Activated naive CD8-positive, alpha-beta T cell treated with anti-CD3 and anti-CD28 coated beads, Interleukin-2, amount 50 U/mL, for 24 hours (primary cell): ENCODE data around the gene ITGA6.

Experiments
- ATAC-seq: fragments of 150-1000 bp; cut with Tn5 transposase; one replicate; pipeline ENCODE4 v1.10.0; 2021
- DNase-seq: peaks from one replicate; pipeline ENCODE4 v3.0.0; 2021
- H3K27ac Mint-ChIP-seq: one replicate; pipeline ENCODE4 v1.8.0; 2021; ENCODE audit warnings: mild to moderate bottlenecking, mixed read lengths
- H3K27me3 Mint-ChIP-seq: one replicate; pipeline ENCODE4 v1.8.0; 2021; ENCODE audit warnings: mixed read lengths
- H3K36me3 Mint-ChIP-seq: one replicate; pipeline ENCODE4 v1.8.0; 2021; ENCODE audit warnings: low read depth, mixed read lengths
- H3K4me1 Mint-ChIP-seq: one replicate; pipeline ENCODE4 v1.8.0; 2021; ENCODE audit warnings: mixed read lengths
- H3K4me3 Mint-ChIP-seq: one replicate; pipeline ENCODE4 v1.8.0; 2021; ENCODE audit warnings: mild to moderate bottlenecking, moderate library complexity, mixed read lengths
- H3K9me3 Mint-ChIP-seq: one replicate; pipeline ENCODE4 v1.8.0; 2021; ENCODE audit warnings: mixed read lengths

The ITGA6 gene

GRCh38 chr2:172427256-172427989 is at the start of gene ITGA6:
TSS of gene ITGA6 (plus strand) at chr2:172427586.
- peak; percentile 72 for ATAC-seq
- no peak within 1 kb of the TSS for H3K27ac Mint-ChIP-seq
- H3K27me3 Mint-ChIP-seq, result no peaks in the 10 kb centered on the region
- peak; percentile 74 for DNase-seq
- H3K4me1 Mint-ChIP-seq, result peaks cover 58% of the 10 kb centered on the region
- H3K36me3 Mint-ChIP-seq, result no peaks in the 10 kb centered on the region
- H3K9me3 Mint-ChIP-seq, result no peaks in the 10 kb centered on the region
- H3K4me3 Mint-ChIP-seq, result peak within 1 kb of the TSS; percentile 79

- Mint-ChIP-seq H3K36me3 (peaks cover 3% of the 10 kb centered on the region), H3K4me3 (no peak overlapping the region), H3K27me3 (no peaks in the 10 kb centered on the region), H3K9me3 (peaks cover 9% of the 10 kb centered on the region), H3K27ac (no peak overlapping the region), H3K4me1 (no peaks in the 10 kb centered on the region)
- ATAC-seq (no peak), DNase-seq (no peak)
These were observed 46.7 kb upstream of the ITGA6 start for GRCh38 chr2:172380436-172381274.

- no peak for DNase-seq
- H3K27ac Mint-ChIP-seq, result no peak overlapping the region
- no peaks in the 10 kb centered on the region for H3K4me1 Mint-ChIP-seq
- peaks cover 3% of the 10 kb centered on the region for H3K36me3 Mint-ChIP-seq
- no peaks in the 10 kb centered on the region for H3K27me3 Mint-ChIP-seq
- H3K9me3 Mint-ChIP-seq, result peaks cover 9% of the 10 kb centered on the region
- ATAC-seq, result no peak
- no peak overlapping the region for H3K4me3 Mint-ChIP-seq
These were observed 45.9 kb upstream of the ITGA6 start for GRCh38 chr2:172381275-172382027.

GRCh38 chr2:172387361-172387760 is 40.0 kb upstream of the ITGA6 start:
- no peaks in the 10 kb centered on the region for H3K36me3 Mint-ChIP-seq
- H3K27me3 Mint-ChIP-seq, result no peaks in the 10 kb centered on the region
- DNase-seq, result no peak
- no peak overlapping the region for H3K27ac Mint-ChIP-seq
- no peak overlapping the region for H3K4me3 Mint-ChIP-seq
- no peak for ATAC-seq
- no peaks in the 10 kb centered on the region for H3K4me1 Mint-ChIP-seq
- no peaks in the 10 kb centered on the region for H3K9me3 Mint-ChIP-seq

- Mint-ChIP-seq H3K4me3 (no peak overlapping the region), H3K27ac (no peak overlapping the region), H3K4me1 (no peaks in the 10 kb centered on the region), H3K27me3 (no peaks in the 10 kb centered on the region), H3K36me3 (no peaks in the 10 kb centered on the region), H3K9me3 (no peaks in the 10 kb centered on the region)
- ATAC-seq (no peak), DNase-seq (no peak)
These were observed 37.6 kb upstream of the ITGA6 start for GRCh38 chr2:172389685-172390339.

GRCh38 chr2:172394002-172394401 is 33.4 kb upstream of the ITGA6 start:
- no peaks in the 10 kb centered on the region for H3K9me3 Mint-ChIP-seq
- H3K4me3 Mint-ChIP-seq, result no peak overlapping the region
- no peaks in the 10 kb centered on the region for H3K36me3 Mint-ChIP-seq
- ATAC-seq (no peak), DNase-seq (no peak)
- no peaks in the 10 kb centered on the region for H3K27me3 Mint-ChIP-seq
- H3K4me1 Mint-ChIP-seq, result peaks cover 2% of the 10 kb centered on the region
- H3K27ac Mint-ChIP-seq, result no peak overlapping the region

GRCh38 chr2:172395503-172395902 is 31.9 kb upstream of the ITGA6 start:
- Mint-ChIP-seq H3K9me3 (no peaks in the 10 kb centered on the region), H3K27me3 (no peaks in the 10 kb centered on the region), H3K36me3 (no peaks in the 10 kb centered on the region), H3K4me1 (peaks cover 2% of the 10 kb centered on the region), H3K4me3 (no peak overlapping the region), H3K27ac (no peak overlapping the region)
- ATAC-seq (no peak), DNase-seq (no peak)

- ATAC-seq, result no peak
- peaks cover 2% of the 10 kb centered on the region for H3K4me1 Mint-ChIP-seq
- H3K4me3 Mint-ChIP-seq, result no peak overlapping the region
- no peak overlapping the region for H3K27ac Mint-ChIP-seq
- H3K9me3 Mint-ChIP-seq, result no peaks in the 10 kb centered on the region
- no peaks in the 10 kb centered on the region for H3K27me3 Mint-ChIP-seq
- no peak for DNase-seq
- no peaks in the 10 kb centered on the region for H3K36me3 Mint-ChIP-seq
These were observed 30.1 kb upstream of the ITGA6 start for GRCh38 chr2:172397148-172397834.

- Mint-ChIP-seq H3K4me1 (peaks cover 2% of the 10 kb centered on the region), H3K27ac (no peak overlapping the region), H3K27me3 (no peaks in the 10 kb centered on the region), H3K4me3 (no peak overlapping the region), H3K36me3 (no peaks in the 10 kb centered on the region), H3K9me3 (no peaks in the 10 kb centered on the region)
- ATAC-seq (no peak), DNase-seq (no peak)
These were observed 28.9 kb upstream of the ITGA6 start for GRCh38 chr2:172398440-172398839.

- ATAC-seq (no peak), DNase-seq (no peak)
- Mint-ChIP-seq H3K4me3 (no peak overlapping the region), H3K4me1 (peaks cover 2% of the 10 kb centered on the region), H3K27me3 (no peaks in the 10 kb centered on the region), H3K9me3 (no peaks in the 10 kb centered on the region), H3K36me3 (no peaks in the 10 kb centered on the region), H3K27ac (no peak overlapping the region)
These were observed 27.6 kb upstream of the ITGA6 start for GRCh38 chr2:172399765-172400164.

- DNase-seq, result no peak
These were observed 25.2 kb upstream of the ITGA6 start for GRCh38 chr2:172402198-172402597.

GRCh38 chr2:172403402-172403801 is 24.0 kb upstream of the ITGA6 start:
- Mint-ChIP-seq H3K9me3 (no peaks in the 10 kb centered on the region), H3K27me3 (no peaks in the 10 kb centered on the region), H3K27ac (no peak overlapping the region), H3K4me3 (no peak overlapping the region), H3K4me1 (no peaks in the 10 kb centered on the region), H3K36me3 (no peaks in the 10 kb centered on the region)
- ATAC-seq (no peak), DNase-seq (no peak)

More at GRCh38 chr2:172402198-172402597, 25.2 kb upstream of the ITGA6 start:
- Mint-ChIP-seq H3K36me3 (no peaks in the 10 kb centered on the region), H3K9me3 (no peaks in the 10 kb centered on the region), H3K27me3 (no peaks in the 10 kb centered on the region), H3K4me3 (no peak overlapping the region), H3K4me1 (no peaks in the 10 kb centered on the region), H3K27ac (no peak overlapping the region)
- ATAC-seq, result no peak

- H3K4me1 Mint-ChIP-seq, result no peaks in the 10 kb centered on the region
- H3K9me3 Mint-ChIP-seq, result no peaks in the 10 kb centered on the region
- H3K27me3 Mint-ChIP-seq, result no peaks in the 10 kb centered on the region
- ATAC-seq (no peak), DNase-seq (no peak)
- H3K4me3 Mint-ChIP-seq, result no peak overlapping the region
- no peaks in the 10 kb centered on the region for H3K36me3 Mint-ChIP-seq
- H3K27ac Mint-ChIP-seq, result no peak overlapping the region
These were observed 23.4 kb upstream of the ITGA6 start for GRCh38 chr2:172403881-172404468.
